HepG2 (cell line): Measurements from ENCODE around the gene CPT1A. TPM values are rescaled to one million over a fixed set of nuclear protein-coding genes. Genes with fewer than 3 reads are reported as not detected.

Experiments
- ATAC-seq: fragments of 200-7000 bp; cut with Tn5 transposase; 3 replicates; pipeline ENCODE4 v1.9.1; 2020; ENCODE audit warnings: mild to moderate bottlenecking, moderate library complexity
- BruUV-seq: library from RNA; stranded (reverse); fragments of 400-500 nt; replicated peaks from 2 replicates; lab custom pipeline; 2021; lab: Mats Ljungman, UMichigan
- CTCF ChIA-PET: fragments of 300-600 bp; formaldehyde crosslinking; extraction: SDS; loops from one replicate; lab custom pipeline; 2021; ENCODE audit warnings: low total read pairs, inconsistent platforms, low intra/inter-chr PET ratio; lab: Yijun Ruan, JAX
- POLR2A ChIA-PET: fragments of 350-600 bp; sonication (Branson Sonifier 250); formaldehyde crosslinking; loops from one replicate; lab custom pipeline; 2020; ENCODE audit warnings: antibody characterized with exemption, inconsistent platforms; lab: Yijun Ruan, JAX
- DNase-seq: peaks from one replicate; pipeline ENCODE4 v3.0.0-alpha.2; 2015; ENCODE audit warnings: low spot score
- FAIRE-seq: peaks from 3 replicates; lab custom pipeline; 2011; peaks lifted over from hg19 to GRCh38; lab: Jason Lieb, UNC
- H2AFZ ChIP-seq: one replicate; pipeline ENCODE4 v1.6.1; 2011; ENCODE audit warnings: low read length, inconsistent platforms
- H3K27ac ChIP-seq: fragments of 300-600 bp; 3 replicates; pipeline ENCODE4 v1.8.0; 2011; ENCODE audit warnings: mixed run types, mild to moderate bottlenecking, mixed read lengths, low read length, inconsistent platforms; ENCODE audit not compliant: insufficient read depth; ENCODE audit errors: extremely low read length
- H3K27me3 ChIP-seq, 2 experiments: fragments of 200-600 bp in 1 of 2; 2 replicates in 1 of 2; 3 replicates in 1 of 2; pipeline versions ENCODE4 v1.6.0 to v1.8.0; 2011; ENCODE audit warnings: low read length in 2 of 2, mild to moderate bottlenecking in 2 of 2, moderate library complexity in 2 of 2, inconsistent platforms in 1 of 2; ENCODE audit not compliant: insufficient read depth in 2 of 2, control insufficient read depth in 1 of 2
- H3K36me3 ChIP-seq, 2 experiments: fragments of 200-600 bp in 1 of 2; replicated peaks in 1 of 2; 2 replicates in 1 of 2; 3 replicates in 1 of 2; pipeline versions ENCODE4 v1.5.1 to v1.8.0; 2011; ENCODE audit warnings: low read length in 2 of 2, inconsistent platforms in 1 of 2; ENCODE audit not compliant: insufficient read depth in 2 of 2, control insufficient read depth in 1 of 2
- H3K4me1 ChIP-seq: 2 replicates; pipeline ENCODE4 v1.5.1; 2012; ENCODE audit warnings: low read length, inconsistent platforms; ENCODE audit not compliant: insufficient read depth
- H3K4me2 ChIP-seq: 2 replicates; pipeline ENCODE4 v1.6.0; 2011; ENCODE audit warnings: low read depth, low read length, inconsistent platforms
- H3K4me3 ChIP-seq, 3 experiments: fragments of 200-600 bp in 1 of 3; sonication (generic), shearing (Covaris generic) in 1 of 3; replicated peaks in 1 of 3; 2 replicates each; pipeline ENCODE4 v1.5.1; 2011 to 2016; ENCODE audit warnings: low read length in 3 of 3, inconsistent platforms in 2 of 3, low read depth in 2 of 3, mild to moderate bottlenecking in 2 of 3, control low read depth in 1 of 3, mixed read lengths in 1 of 3; ENCODE audit not compliant: insufficient read depth in 1 of 3
- H3K79me2 ChIP-seq: one replicate; pipeline ENCODE4 v1.6.1; 2011; ENCODE audit warnings: low read length, inconsistent platforms; ENCODE audit not compliant: insufficient read depth
- H3K9ac ChIP-seq: 2 replicates; pipeline ENCODE4 v1.6.0; 2011; ENCODE audit warnings: mild to moderate bottlenecking, low read depth, low read length, inconsistent platforms; ENCODE audit not compliant: insufficient read depth
- H3K9me3 ChIP-seq: 2 replicates; pipeline ENCODE4 v1.5.1; 2012; ENCODE audit warnings: mild to moderate bottlenecking, low read length
- H4K20me1 ChIP-seq: 2 replicates; pipeline ENCODE4 v1.6.0; 2011; ENCODE audit warnings: inconsistent platforms, mild to moderate bottlenecking, low read length, moderate library complexity; ENCODE audit not compliant: insufficient read depth
- ARHGAP35 ChIP-seq: sonication (generic); formaldehyde crosslinking; IDR thresholded peaks from 2 replicates; pipeline ENCODE4 v1.9.0; 2022; ENCODE audit warnings: mild to moderate bottlenecking, inconsistent platforms, moderate library complexity, missing genetic modification reagents, borderline replicate concordance
- ARNT ChIP-seq: fragments of 450-650 bp; IDR thresholded peaks from 2 replicates; pipeline ENCODE4 v1.6.1; 2017
- FUBP1 ChIP-seq: sonication (generic); formaldehyde crosslinking; IDR thresholded peaks from 2 replicates; pipeline ENCODE4 v1.5.1; 2020; ENCODE audit warnings: missing genetic modification reagents, mild to moderate bottlenecking, borderline replicate concordance
- MXD1 ChIP-seq: sonication (generic); formaldehyde crosslinking; IDR thresholded peaks from 2 replicates; pipeline ENCODE4 v1.4.0; 2020; ENCODE audit warnings: mild to moderate bottlenecking, missing genetic modification reagents
- SATB2 ChIP-seq: sonication (generic); formaldehyde crosslinking; IDR thresholded peaks from 2 replicates; pipeline ENCODE4 v1.5.0; 2020; ENCODE audit warnings: missing genetic modification reagents
- SMAD3 ChIP-seq: sonication (generic); formaldehyde crosslinking; IDR thresholded peaks from 2 replicates; pipeline ENCODE4 v1.4.0; 2020; ENCODE audit warnings: missing genetic modification reagents
- ZFP91 ChIP-seq: sonication (generic); formaldehyde crosslinking; IDR thresholded peaks from 2 replicates; pipeline ENCODE4 v1.9.0; 2022; ENCODE audit warnings: missing genetic modification reagents, mild to moderate bottlenecking, borderline replicate concordance
- ZGPAT ChIP-seq: IDR thresholded peaks from 2 replicates; pipeline ENCODE4 v1.6.1; 2016; ENCODE audit warnings: mild to moderate bottlenecking
- ZNF232 ChIP-seq: sonication (generic); formaldehyde crosslinking; IDR thresholded peaks from 2 replicates; pipeline ENCODE4 v1.4.0; 2020; ENCODE audit warnings: missing genetic modification reagents, borderline replicate concordance
- ZNF678 ChIP-seq: sonication (generic); formaldehyde crosslinking; IDR thresholded peaks from 2 replicates; pipeline ENCODE4 v1.4.0; 2020; ENCODE audit warnings: mild to moderate bottlenecking, missing genetic modification reagents
- ZNF883 ChIP-seq: sonication (generic); formaldehyde crosslinking; IDR thresholded peaks from 2 replicates; pipeline ENCODE4 v1.5.1; 2020; ENCODE audit warnings: mild to moderate bottlenecking, missing genetic modification reagents; ENCODE audit errors: not compliant biosample characterization
- WGBS: methylation state at CpG from one replicate; pipeline ENCODE4 v1.1.6; 2017; ENCODE audit warnings: low lambda C conversion rate; 5-methylcytosine and 5-hydroxymethylcytosine counted together
- in situ Hi-C: cut with HindIII; loops from 2 replicates; pipeline ENCODE4 v1.10.0; 2017; ENCODE audit warnings: low pct_unique_long_range_greater_than_20kb; ENCODE audit not compliant: extremely low pct_ligation_motif_present
- intact Hi-C: fragments of 100-400 bp; cut with micrococcal nuclease; formaldehyde crosslinking; loops from one replicate; pipeline ENCODE4 v1.10.0; 2022; ENCODE audit not compliant: unreplicated experiment
- polyA plus RNA-seq, 8 experiments: library from polyadenylated mRNA; depleted of rRNA in 3 of 8; stranded (reverse) in 7 of 8; unstranded in 1 of 8; fragments of >200 nt; fragmentation: Illumina TruSeq in 4 of 8; extraction: Trizol in 4 of 8; gene quantifications; 2 replicates each; pipeline versions ENCODE4 v1.2.1 to v1.2.3, GENCODE V29; 2011 to 2016; ENCODE audit warnings: low read depth in 4 of 8, missing spikeins in 1 of 8, mixed read lengths in 1 of 8; ENCODE audit not compliant: insufficient read depth in 1 of 8
- total RNA-seq, 5 experiments: library from RNA; depleted of rRNA; stranded (reverse); fragments of >200 nt; fragmentation: Illumina TruSeq; extraction: Trizol; gene quantifications; 2 replicates each; pipeline ENCODE4 v1.2.3, GENCODE V29; 2016; ENCODE audit warnings: low read depth in 1 of 5

CPT1A gene
- total and polyA plus RNA-seq, 2 of the 13 experiments (the other 11 are each of a cell fraction or from before 2014, with no cell fraction given), result 7.0 to 7.1 TPM

- no peak for TF ChIP-seq FUBP1 (CRISPR knock-in tag)
- TF ChIP-seq ZNF883 (CRISPR knock-in tag), result no peak
- no peak for TF ChIP-seq MXD1 (CRISPR knock-in tag)
- no peak for TF ChIP-seq ARHGAP35 (CRISPR knock-in tag)
- no peak for TF ChIP-seq ZGPAT (CRISPR knock-in tag)
- TF ChIP-seq ARNT, result no peak
- no peak for TF ChIP-seq ZNF232 (CRISPR knock-in tag)
- no peak for TF ChIP-seq SATB2
- no peak for TF ChIP-seq ZFP91 (CRISPR knock-in tag)
- no peak for TF ChIP-seq SMAD3 (CRISPR knock-in tag)
- TF ChIP-seq ZNF678 (CRISPR knock-in tag), result no peak
- 84% methylated on average over 12 of the region's 12 CpGs for WGBS
- peaks cover 0 to 2% of the 10 kb centered on the region in 2 experiments; a peak in 1 of 5 replicates for H3K36me3 ChIP-seq
- CTCF ChIA-PET, result no interaction called here
- POLR2A ChIA-PET, result no interaction called here
- H3K4me3 ChIP-seq, result no peak overlapping the region
- in situ Hi-C loops, result no loop called here
- H3K4me1 ChIP-seq, result no peaks in the 10 kb centered on the region
- H3K27ac ChIP-seq, result no peak overlapping the region
- FAIRE-seq (no peak), DNase-seq (no peak), ATAC-seq (no peak)
- no peak overlapping the region for H2AFZ ChIP-seq
- H3K4me2 ChIP-seq, result no peak overlapping the region
- no TSS peak for BruUV-seq
- no peaks in the 10 kb centered on the region for H3K79me2 ChIP-seq
- peaks cover 4% of the 10 kb centered on the region; the same call in 1 of the 2 replicates for H4K20me1 ChIP-seq
- no peaks in the 10 kb centered on the region for H3K9me3 ChIP-seq
- H3K9ac ChIP-seq, result no peak overlapping the region
- no peaks in the 10 kb centered on the region; a peak in 1 of 5 replicates for H3K27me3 ChIP-seq
- intact Hi-C loops, result no loop called here
These were observed 12.8 kb downstream of the CPT1A start for GRCh38 chr11:68828957-68829356.
